Loucy (cell line): Measurements from ENCODE around the gene TAS2R38.
A peak's percentile ranks its signal among the peaks of the same experiment; 100 is the strongest.

Source experiments
- H2AFZ ChIP-seq: fragments of 200-600 bp; sonication (generic); 2 replicates; pipeline ENCODE4 v1.6.0; 2016; ENCODE audit warnings: antibody characterized with exemption, mild to moderate bottlenecking, low read length, moderate library complexity
- H3F3A ChIP-seq: fragments of 200-600 bp; 2 replicates; pipeline ENCODE4 v1.6.0; 2016; ENCODE audit warnings: antibody characterized with exemption, low read depth, mild to moderate bottlenecking
- H3K27me3 ChIP-seq: fragments of 200-600 bp; sonication (generic); 2 replicates; pipeline ENCODE4 v1.6.1; 2014; ENCODE audit warnings: low read length, mild to moderate bottlenecking; ENCODE audit not compliant: insufficient read depth, poor library complexity, severe bottlenecking
- H3K36me3 ChIP-seq: fragments of 200-600 bp; sonication (generic); 2 replicates; pipeline ENCODE4 v1.6.1; 2016; ENCODE audit warnings: low read length; ENCODE audit not compliant: insufficient read depth
- H3K4me1 ChIP-seq: fragments of 200-600 bp; sonication (generic); 2 replicates; pipeline ENCODE4 v1.5.1; 2014; ENCODE audit warnings: low read length, mild to moderate bottlenecking; ENCODE audit not compliant: insufficient read depth, poor library complexity, severe bottlenecking
- H3K4me2 ChIP-seq: fragments of 200-600 bp; sonication (generic); 2 replicates; pipeline ENCODE4 v1.6.0; 2014; ENCODE audit warnings: antibody characterized with exemption, low read length, low read depth, mild to moderate bottlenecking; ENCODE audit not compliant: poor library complexity, severe bottlenecking
- H3K4me3 ChIP-seq: fragments of 200-600 bp; sonication (generic); 2 replicates; pipeline ENCODE4 v1.5.1; 2014; ENCODE audit warnings: low read length, mild to moderate bottlenecking, mixed read lengths; ENCODE audit not compliant: poor library complexity, severe bottlenecking
- H3K79me2 ChIP-seq: fragments of 200-600 bp; sonication (generic); 2 replicates; pipeline ENCODE4 v1.6.1; 2014; ENCODE audit warnings: low read length; ENCODE audit not compliant: insufficient read depth
- H3K9ac ChIP-seq: fragments of 200-600 bp; sonication (generic); 2 replicates; pipeline ENCODE4 v1.6.0; 2014; ENCODE audit warnings: mild to moderate bottlenecking, low read depth, low read length, moderate library complexity; ENCODE audit not compliant: poor library complexity, severe bottlenecking
- H3K9me2 ChIP-seq: fragments of 200-600 bp; sonication (generic); replicated peaks from 2 replicates; pipeline ENCODE4 v1.6.1; 2016; ENCODE audit warnings: low read depth, low read length, mixed read lengths
- H3K9me3 ChIP-seq: fragments of 200-600 bp; sonication (generic); 2 replicates; pipeline ENCODE4 v1.6.1; 2014; ENCODE audit warnings: mild to moderate bottlenecking, antibody characterized with exemption, low read length, low read depth; ENCODE audit not compliant: insufficient read depth
- H4K20me1 ChIP-seq: fragments of 200-600 bp; sonication (generic); 2 replicates; pipeline ENCODE4 v1.6.0; 2014; ENCODE audit warnings: antibody characterized with exemption, low read length, mild to moderate bottlenecking; ENCODE audit not compliant: insufficient read depth, poor library complexity, severe bottlenecking
- CTCF ChIP-seq: fragments of 200-600 bp; sonication (generic); conservative IDR thresholded peaks from 2 replicates; pipeline ENCODE4 v1.5.1; 2014; ENCODE audit warnings: mild to moderate bottlenecking, antibody characterized with exemption, low read length
- EZH2phosphoT487 ChIP-seq: fragments of 200-600 bp; IDR thresholded peaks from 2 replicates; pipeline ENCODE4 v1.6.1; 2018; ENCODE audit warnings: antibody characterized with exemption, mild to moderate bottlenecking, moderate library complexity, borderline replicate concordance

Gene TAS2R38

GRCh38 chr7:141975806-141976523 is 2.4 kb upstream of the TAS2R38 start:
- peaks cover 26% of the 10 kb centered on the region for H3K4me1 ChIP-seq
- peak overlapping the region; percentile 81 for H3K4me2 ChIP-seq
- H3K4me3 ChIP-seq = peak overlapping the region; percentile 74
- peak overlapping the region; percentile 42 for H3K9ac ChIP-seq
- H2AFZ ChIP-seq = peak overlapping the region; percentile 99
- no peaks in the 10 kb centered on the region for H3K9me2 ChIP-seq
- H3K36me3 ChIP-seq = no peaks in the 10 kb centered on the region
- no peaks in the 10 kb centered on the region for H3K9me3 ChIP-seq
- H3K27me3 ChIP-seq = no peaks in the 10 kb centered on the region
- no peaks in the 10 kb centered on the region for H3K79me2 ChIP-seq
- no peaks in the 10 kb centered on the region for H3F3A ChIP-seq
- TF ChIP-seq EZH2phosphoT487 (no peak), CTCF (peak; percentile 100)
- H4K20me1 ChIP-seq = no peaks in the 10 kb centered on the region

GRCh38 chr7:141974831-141975230 is 1.3 kb upstream of the TAS2R38 start:
- no peak overlapping the region for H3K4me2 ChIP-seq
- TF ChIP-seq EZH2phosphoT487 (no peak), CTCF (peak; percentile 71)
- no peak overlapping the region for H3K4me3 ChIP-seq
- no peaks in the 10 kb centered on the region for H4K20me1 ChIP-seq
- no peaks in the 10 kb centered on the region for H3F3A ChIP-seq
- no peaks in the 10 kb centered on the region for H3K36me3 ChIP-seq
- no peak overlapping the region for H2AFZ ChIP-seq
- no peaks in the 10 kb centered on the region for H3K9me3 ChIP-seq
- no peaks in the 10 kb centered on the region for H3K79me2 ChIP-seq
- H3K4me1 ChIP-seq = peaks cover 26% of the 10 kb centered on the region
- H3K27me3 ChIP-seq = no peaks in the 10 kb centered on the region
- no peak overlapping the region for H3K9ac ChIP-seq
- H3K9me2 ChIP-seq = no peaks in the 10 kb centered on the region

- H3F3A ChIP-seq = peaks cover 2% of the 10 kb centered on the region; the same call in 1 of the 2 replicates
- H3K27me3 ChIP-seq = no peaks in the 10 kb centered on the region
- H4K20me1 ChIP-seq = no peaks in the 10 kb centered on the region
- no peak for TF ChIP-seq EZH2phosphoT487
- no peak for TF ChIP-seq CTCF
- H3K4me3 ChIP-seq = no peak overlapping the region
- peaks cover 8% of the 10 kb centered on the region for H3K4me1 ChIP-seq
- no peaks in the 10 kb centered on the region for H3K9me2 ChIP-seq
- no peak overlapping the region for H3K4me2 ChIP-seq
- no peaks in the 10 kb centered on the region for H3K9me3 ChIP-seq
- no peak overlapping the region for H2AFZ ChIP-seq
- no peak overlapping the region for H3K9ac ChIP-seq
- H3K36me3 ChIP-seq = no peaks in the 10 kb centered on the region
- no peaks in the 10 kb centered on the region for H3K79me2 ChIP-seq
These were observed 12.7 kb downstream of the TAS2R38 start for GRCh38 chr7:141960687-141961422.
